ENCODE measurements around the gene ATP2C2.

DNA sequence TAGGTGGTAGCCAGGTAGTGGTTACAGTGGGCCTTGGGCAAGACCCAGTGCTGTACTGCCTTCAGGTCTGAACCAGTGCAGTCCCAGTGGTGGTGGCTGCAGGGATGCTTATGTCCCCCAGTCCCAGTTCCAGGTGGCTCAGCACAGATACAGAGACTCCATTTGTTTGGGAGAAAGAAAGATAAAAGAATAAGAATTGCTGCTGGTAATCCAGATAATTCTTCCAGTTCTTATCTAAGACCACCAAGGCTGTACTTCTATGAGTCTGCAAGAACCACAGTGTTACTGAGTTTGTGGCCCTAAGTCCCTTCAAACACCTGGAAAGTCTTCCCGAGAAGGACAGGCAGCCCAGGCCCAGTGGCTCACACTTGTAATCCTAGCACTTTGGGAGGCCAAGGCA is 33.9 kb upstream of the ATP2C2 start:
- TF ChIP-seq, protein P1, sequence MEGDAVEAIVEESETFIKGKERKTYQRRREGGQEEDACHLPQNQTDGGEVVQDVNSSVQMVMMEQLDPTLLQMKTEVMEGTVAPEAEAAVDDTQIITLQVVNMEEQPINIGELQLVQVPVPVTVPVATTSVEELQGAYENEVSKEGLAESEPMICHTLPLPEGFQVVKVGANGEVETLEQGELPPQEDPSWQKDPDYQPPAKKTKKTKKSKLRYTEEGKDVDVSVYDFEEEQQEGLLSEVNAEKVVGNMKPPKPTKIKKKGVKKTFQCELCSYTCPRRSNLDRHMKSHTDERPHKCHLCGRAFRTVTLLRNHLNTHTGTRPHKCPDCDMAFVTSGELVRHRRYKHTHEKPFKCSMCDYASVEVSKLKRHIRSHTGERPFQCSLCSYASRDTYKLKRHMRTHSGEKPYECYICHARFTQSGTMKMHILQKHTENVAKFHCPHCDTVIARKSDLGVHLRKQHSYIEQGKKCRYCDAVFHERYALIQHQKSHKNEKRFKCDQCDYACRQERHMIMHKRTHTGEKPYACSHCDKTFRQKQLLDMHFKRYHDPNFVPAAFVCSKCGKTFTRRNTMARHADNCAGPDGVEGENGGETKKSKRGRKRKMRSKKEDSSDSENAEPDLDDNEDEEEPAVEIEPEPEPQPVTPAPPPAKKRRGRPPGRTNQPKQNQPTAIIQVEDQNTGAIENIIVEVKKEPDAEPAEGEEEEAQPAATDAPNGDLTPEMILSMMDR (IDR thresholded peaks at IDR 0.05) = no peak
- no peak for TF ChIP-seq EZH2 (IDR thresholded peaks at IDR 0.05)

All from neural progenitor cell (in vitro differentiated cells).